Hindlimb muscle (tissue), 1 donor: ENCODE data around the gene STEAP4. TPM values are rescaled to one million over a fixed set of nuclear protein-coding genes. Genes with fewer than 3 reads are reported as not detected.

ENCODE experiments used
- DNase-seq: peaks from one replicate; pipeline ENCODE4 v3.0.0-alpha.2; 2013
- polyA plus RNA-seq: library from polyadenylated mRNA; unstranded; fragments of 120-200 nt; gene quantifications from one replicate; pipeline ENCODE4 v1.2.1, GENCODE V29; 2013; ENCODE audit not compliant: insufficient read length

STEAP4 gene
- 7.5 TPM for polyA plus RNA-seq

- peak; percentile 81 for DNase-seq
These were observed at the start of gene STEAP4 for GRCh38 chr7:88306590-88307048. Gene STEAP4 (minus strand): TSS chr7:88306894. CDS start chr7:88284269, 22,625 bp downstream.

GRCh38 chr7:88355011-88355410 lies 48.3 kb upstream of the STEAP4 start:
- no peak for DNase-seq

GRCh38 chr7:88350118-88350517 lies 43.4 kb upstream of the STEAP4 start:
- no peak for DNase-seq

GRCh38 chr7:88347517-88347916 lies 40.8 kb upstream of the STEAP4 start:
- DNase-seq = no peak

- no peak for DNase-seq
These were observed 40.4 kb upstream of the STEAP4 start for GRCh38 chr7:88347090-88347489.

- DNase-seq = no peak
These were observed 39.7 kb upstream of the STEAP4 start for GRCh38 chr7:88346357-88346756.

DNA sequence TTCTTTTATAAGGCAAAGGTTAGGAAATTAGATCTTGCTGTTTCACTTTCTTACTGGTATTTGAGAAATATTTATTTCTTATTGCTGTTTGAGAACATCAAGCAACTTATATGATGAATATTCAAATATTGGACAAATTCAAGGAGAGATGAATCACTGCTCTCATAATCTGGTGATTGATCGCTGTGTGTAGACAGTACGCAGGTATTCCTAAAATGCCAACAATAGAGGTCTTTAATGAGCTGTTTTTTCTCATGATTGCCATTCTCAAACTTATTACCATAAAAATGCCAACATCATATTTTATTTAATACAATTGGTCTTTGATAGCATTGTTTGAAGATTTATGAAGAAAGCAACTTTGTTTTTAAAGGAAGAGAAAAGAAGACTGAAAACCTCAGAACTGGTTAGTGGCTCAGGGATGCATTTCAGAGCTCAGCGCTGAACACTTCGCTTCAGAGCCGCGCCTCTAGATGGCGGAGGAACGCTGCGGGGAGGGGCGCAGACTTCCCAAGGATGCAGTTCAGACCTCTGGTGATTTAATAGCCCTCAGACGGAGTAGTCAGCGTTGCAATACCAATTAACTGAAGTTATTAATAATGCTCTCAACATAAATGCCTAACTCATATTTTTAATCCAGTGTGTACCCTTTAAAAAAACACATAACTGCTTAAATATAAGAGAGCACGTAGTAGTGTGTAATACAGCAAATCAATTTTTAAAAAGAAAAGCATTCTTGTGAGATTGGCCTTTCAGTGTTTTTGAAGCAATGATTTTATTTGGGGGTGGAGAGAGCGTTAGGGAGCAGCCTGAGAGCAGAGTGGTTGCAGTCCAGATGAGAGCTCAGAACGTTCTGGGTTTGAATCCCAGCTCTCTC lies 38.5 kb upstream of the STEAP4 start:
- DNase-seq = peak; percentile 39

DNA sequence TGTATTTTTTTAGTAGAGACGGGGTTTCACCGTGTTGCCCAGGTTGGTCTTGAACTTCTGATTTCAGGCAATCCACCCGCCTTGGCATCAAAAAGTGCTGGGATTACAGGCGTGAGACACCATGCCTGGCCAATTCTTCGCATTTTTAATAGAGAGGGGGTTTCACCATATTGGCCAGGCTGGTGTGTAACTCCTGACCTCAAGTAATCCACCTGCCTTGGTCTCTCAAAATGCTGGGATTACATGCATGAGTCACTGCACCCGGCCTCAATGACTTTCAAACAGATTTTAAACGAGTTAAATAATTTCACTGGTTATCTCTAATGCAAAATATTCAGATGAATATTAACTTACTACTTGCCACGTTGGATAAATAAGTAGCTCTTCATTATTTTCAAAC lies 37.6 kb upstream of the STEAP4 start:
- no peak for DNase-seq

DNA sequence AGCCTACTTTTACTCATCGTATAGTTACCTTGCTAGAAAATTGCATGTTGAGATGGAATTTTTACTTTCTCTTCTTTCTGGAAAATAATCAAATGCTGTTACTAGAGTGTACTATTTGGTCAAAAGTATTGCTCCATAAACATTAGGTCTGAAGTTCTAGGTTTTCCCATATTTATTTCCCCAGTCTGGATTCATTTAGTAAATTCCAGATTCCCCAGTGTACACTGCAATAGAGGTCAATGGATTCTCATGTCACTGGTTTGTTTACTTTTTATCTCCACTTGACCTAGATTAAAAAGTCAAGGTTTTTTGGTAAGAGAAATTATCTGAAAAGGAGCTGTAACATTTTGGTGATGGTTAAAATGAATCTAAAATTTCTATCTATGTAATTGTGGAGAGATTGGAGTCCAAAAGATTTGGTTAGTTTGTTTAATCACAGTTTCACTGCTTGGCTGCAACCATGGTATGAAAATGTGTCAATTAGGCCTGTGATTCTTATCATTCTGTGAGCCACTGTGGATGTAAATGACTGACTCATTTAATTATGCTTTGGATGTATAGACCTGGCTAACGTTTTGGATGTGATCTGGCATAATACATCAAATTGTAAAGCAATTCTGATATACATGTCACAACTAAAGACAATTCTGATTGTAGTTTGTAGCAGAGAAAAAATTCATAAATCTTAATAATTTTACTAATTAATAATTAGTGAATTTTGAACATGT lies 32.7 kb upstream of the STEAP4 start:
- no peak for DNase-seq

GRCh38 chr7:88338503-88338902 lies 31.8 kb upstream of the STEAP4 start:
- DNase-seq = no peak

DNA sequence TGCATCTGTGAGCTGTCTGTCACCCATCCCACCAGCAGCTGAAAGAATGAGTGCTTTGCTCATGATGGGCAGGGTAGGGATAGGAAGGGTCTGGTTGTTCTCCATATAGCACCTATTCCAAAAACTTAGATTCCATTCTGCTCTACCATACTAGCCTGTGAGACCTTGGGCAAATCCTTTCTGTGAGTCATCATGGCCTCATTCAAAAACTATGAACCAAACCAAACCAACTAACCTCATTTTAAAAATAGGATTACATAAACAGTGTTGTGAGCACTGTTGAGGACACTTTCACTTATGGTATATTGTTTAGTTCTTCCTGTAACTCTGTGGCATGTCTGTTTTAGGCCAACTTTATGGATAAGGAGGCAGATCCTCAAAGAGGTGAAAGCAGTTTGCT lies 30.9 kb upstream of the STEAP4 start:
- no peak for DNase-seq

DNA sequence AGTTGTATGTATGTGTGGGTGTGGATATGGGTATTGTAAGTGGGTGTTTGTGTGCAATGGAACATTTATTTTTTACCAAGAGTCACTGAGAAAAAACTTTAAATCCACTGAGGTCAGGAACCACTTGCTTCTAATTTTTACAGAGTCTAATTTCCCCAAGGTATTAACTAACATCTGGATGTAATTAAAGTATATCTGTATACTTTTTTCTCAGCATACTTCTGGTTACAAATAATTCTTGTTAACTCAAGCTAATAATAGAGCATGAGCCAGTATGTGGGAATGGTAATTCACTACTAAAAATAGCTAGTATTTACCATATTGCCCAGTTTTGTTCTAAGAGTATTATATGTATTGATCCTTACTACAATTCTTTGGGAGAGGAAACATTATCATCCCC lies 24.6 kb upstream of the STEAP4 start:
- DNase-seq = no peak

GRCh38 chr7:88329532-88330463 lies 23.1 kb upstream of the STEAP4 start:
- no peak for DNase-seq

- no peak for DNase-seq
These were observed 22.1 kb upstream of the STEAP4 start for GRCh38 chr7:88328787-88329186.

DNA sequence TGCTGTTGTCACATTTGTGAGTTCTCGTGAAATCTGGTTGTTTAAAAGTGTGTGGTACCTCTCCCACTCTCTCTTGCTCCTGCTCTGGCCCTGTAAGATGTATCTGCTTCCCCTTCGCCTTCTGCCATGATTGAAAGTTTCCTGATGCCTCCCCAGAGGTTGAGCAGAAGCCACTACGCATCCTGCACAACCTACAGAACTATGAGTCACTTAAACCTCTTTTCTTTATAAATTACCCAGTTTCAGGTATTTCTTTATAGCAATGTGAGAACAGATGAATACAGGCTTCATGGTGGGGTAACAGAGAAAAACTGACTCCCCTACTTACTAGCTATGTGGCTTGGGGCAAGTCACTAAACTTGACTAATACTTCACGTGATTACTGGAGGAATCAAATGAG lies 18.0 kb upstream of the STEAP4 start:
- DNase-seq = no peak

DNA sequence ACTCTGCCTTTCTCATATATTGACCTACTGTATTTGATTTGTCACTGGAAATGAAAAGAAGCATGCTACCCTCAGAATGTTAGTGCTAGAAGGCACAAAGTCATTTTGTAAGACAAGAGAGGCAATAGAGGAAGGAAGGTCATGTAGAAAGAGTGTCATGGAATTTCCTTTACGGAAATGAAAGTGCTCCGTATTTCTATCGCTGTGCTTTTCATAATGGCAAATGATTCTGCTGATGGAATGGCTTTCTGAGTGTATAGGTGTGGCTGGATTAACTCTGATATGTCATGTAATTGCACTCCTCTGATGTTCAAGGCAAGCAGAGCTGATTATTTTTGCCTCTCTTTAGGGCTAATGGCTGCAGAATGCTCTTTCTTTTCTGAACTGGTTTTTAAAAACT lies 15.5 kb upstream of the STEAP4 start:
- no peak for DNase-seq

GRCh38 chr7:88321694-88322093 lies 15.0 kb upstream of the STEAP4 start:
- DNase-seq = no peak

GRCh38 chr7:88318196-88318595 lies 11.5 kb upstream of the STEAP4 start:
- no peak for DNase-seq

DNA sequence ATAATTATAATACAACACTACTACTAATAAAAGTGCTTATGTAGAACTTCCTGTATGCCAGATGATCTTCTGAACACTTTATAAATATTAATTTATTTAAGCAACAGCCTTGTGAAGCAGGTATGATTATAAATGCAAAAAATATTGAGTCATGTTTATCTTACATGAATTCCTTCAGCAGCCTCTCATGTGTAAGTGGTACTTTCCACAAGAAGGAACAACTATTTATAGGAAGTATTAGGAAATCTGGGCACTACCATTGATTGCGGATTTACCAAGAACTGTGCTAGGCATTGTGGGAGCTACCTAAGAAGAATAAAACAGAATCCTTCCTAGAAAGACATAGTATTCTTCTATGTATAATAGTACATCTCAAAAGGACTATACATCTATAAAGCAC lies 10.7 kb upstream of the STEAP4 start:
- DNase-seq = no peak

DNA sequence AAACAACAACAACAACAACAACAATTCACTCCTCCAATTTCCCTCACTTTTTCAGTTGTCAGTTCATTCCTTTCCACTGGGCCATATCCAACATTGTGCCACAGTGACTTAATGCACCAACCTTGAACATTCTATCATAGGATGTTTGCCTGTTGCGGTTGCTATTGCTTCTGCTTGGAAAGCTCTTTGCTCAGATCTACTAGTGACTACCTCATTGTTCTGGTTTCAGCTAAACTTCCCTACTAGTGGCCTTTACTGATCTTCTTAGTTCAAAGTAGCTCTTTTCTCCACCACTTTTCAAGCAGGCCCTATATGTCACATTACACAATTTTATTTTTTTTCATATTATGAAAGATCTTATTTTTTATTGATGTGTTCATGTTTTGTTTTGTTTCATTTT lies 9.8 kb upstream of the STEAP4 start:
- DNase-seq = no peak

DNA sequence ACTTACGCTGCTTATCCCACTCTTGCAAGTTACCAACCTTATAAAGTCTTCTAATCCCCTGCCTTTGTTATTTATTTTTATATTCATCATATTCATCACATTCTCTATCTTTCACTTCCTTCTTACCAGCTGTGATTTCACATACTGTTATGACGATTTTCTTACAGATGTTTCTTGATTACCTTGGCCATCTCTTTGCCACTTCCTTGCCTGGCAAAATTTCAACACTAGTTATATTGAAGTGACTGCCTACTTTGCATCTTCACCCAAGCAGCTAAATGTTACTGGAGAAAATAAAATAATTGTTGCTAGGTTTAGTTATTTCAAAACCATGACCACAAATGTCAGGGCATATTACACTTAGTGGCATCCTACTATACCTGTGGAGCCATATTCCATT lies 8.8 kb upstream of the STEAP4 start:
- no peak for DNase-seq

DNA sequence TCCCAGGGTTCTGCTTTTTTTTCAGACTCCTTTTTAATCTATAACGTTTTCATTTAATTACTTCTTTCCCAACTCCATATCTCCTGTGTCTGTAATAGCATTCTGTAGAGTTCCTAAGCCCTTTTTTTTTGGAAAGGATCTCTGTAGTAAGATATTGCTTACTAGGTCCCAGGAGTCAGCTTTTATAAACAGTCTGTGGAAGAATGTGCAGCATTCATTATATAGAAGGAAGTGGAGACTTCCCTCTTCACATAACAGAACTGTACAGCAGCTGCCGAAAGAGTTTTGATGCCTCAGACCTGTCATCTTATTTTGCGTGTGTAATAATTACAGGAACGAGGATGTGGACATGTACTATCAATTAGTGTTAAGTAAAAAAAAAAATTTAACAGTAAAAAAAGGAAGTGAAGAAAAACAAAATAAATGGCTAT lies 7.4 kb upstream of the STEAP4 start:
- no peak for DNase-seq
